NB4 (cell line): ENCODE results near the gene EIF5A.

Source experiments
- CTCF ChIP-seq: IDR thresholded peaks from one replicate; pipeline ENCODE4 v1.5.1; 2012; ENCODE audit warnings: low read depth, low read length
- MYC ChIP-seq: IDR thresholded peaks from 2 replicates; pipeline ENCODE4 v1.6.1; 2011; ENCODE audit warnings: low read depth, low read length
- POLR2A ChIP-seq: IDR thresholded peaks from 2 replicates; pipeline ENCODE4 v1.6.1; 2011; ENCODE audit warnings: mild to moderate bottlenecking; ENCODE audit not compliant: insufficient read length; ENCODE audit errors: extremely low read depth

- TF ChIP-seq POLR2A (no peak), CTCF (peak; percentile 57), MYC (no peak)
Observed at GRCh38 chr17:7323731-7324437, 16.5 kb downstream of the EIF5A start.
